ENCODE data around the gene TMEM62. TPM values are rescaled to one million over a fixed set of nuclear protein-coding genes. Genes with fewer than 3 reads are reported as not detected.

TMEM62 gene
- total RNA-seq, 2 donors from 2014 or later, result 11.3 TPM

- Histone ChIP-seq H3K27me3 (no peaks in the 10 kb centered on the region), H3K9me3 (no peaks in the 10 kb centered on the region), H3K36me3 (peaks cover 8% of the 10 kb centered on the region), H3K27ac (peak within 1 kb of the TSS; percentile 94 to 96), H3K4me3 (peak within 1 kb of the TSS; percentile 84 to 89), H3K4me1 (peaks cover 0 to 45% of the 10 kb centered on the region in 2 donors)
- peak; percentile 95 for DNase-seq (ENCODE audit: low spot score)
- peak; percentile 22 to 51 for TF ChIP-seq CTCF (IDR thresholded peaks at IDR 0.05)
Measured at GRCh38 chr15:43185157-43186002, 52.0 kb downstream of the TMEM62 start, which contains the start of gene CCNDBP1. CCNDBP1 (plus strand) TSS chr15:43185403; CDS start chr15:43185499, 96 bp downstream.

DNA sequence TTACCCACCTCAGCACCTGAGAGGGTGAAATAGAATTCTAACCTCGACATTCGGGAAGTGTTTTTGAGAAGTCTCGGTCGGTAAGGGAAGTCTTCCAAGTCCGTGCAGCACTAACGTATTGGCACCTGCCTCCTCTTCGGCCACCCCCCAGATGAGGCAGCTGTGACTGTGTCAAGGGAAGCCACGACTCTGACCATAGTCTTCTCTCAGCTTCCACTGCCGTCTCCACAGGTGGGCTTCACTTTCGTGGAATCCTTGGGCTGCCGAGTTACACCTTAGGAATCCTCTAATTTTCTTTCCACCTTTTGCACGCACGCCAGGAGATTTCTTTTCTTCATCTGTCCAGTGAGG is 52.6 kb downstream of the TMEM62 start:
- peaks cover 14% of the 10 kb centered on the region for H3K36me3 ChIP-seq
- no peak for DNase-seq (ENCODE audit: low spot score)
- no peaks in the 10 kb centered on the region for H3K27me3 ChIP-seq
- TF ChIP-seq CTCF (IDR thresholded peaks at IDR 0.05), result peak in 1 of 2 donors; percentile 2
- H3K4me1 ChIP-seq, result peaks cover 0 to 50% of the 10 kb centered on the region in 2 donors
- no peaks in the 10 kb centered on the region for H3K9me3 ChIP-seq
- peak overlapping the region; percentile 84 to 89 for H3K4me3 ChIP-seq
- peak overlapping the region; percentile 94 to 96 for H3K27ac ChIP-seq

- no peaks in the 10 kb centered on the region for H3K9me3 ChIP-seq
- peaks cover 0 to 50% of the 10 kb centered on the region in 2 donors for H3K4me1 ChIP-seq
- no peak overlapping the region for H3K4me3 ChIP-seq
- H3K27ac ChIP-seq, result no peak overlapping the region
- H3K27me3 ChIP-seq, result no peaks in the 10 kb centered on the region
- TF ChIP-seq CTCF (IDR thresholded peaks at IDR 0.05), result peak; percentile 38 to 73
- peaks cover 26% of the 10 kb centered on the region for H3K36me3 ChIP-seq
- no peak for DNase-seq (ENCODE audit: low spot score)
Measured at GRCh38 chr15:43187544-43188155, 54.3 kb downstream of the TMEM62 start.

DNA sequence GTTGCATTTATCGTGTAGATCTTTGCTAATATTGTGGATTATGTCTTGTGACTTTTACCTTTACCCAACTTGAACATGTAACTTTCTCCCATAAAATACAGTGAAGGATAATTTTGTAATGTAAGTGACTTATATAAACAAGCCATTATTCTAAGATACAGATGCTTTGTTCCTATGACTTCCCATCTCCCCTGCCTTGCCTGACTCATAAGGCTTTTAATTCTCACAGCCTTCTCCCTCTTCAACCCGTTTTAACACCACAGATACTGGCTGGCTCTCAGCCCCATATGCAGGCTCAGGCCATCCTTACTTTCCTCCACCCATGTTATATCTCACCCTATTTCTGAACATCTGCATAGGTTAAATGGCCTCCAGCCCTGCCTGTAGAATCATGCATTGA is 55.9 kb downstream of the TMEM62 start:
- no peaks in the 10 kb centered on the region for H3K9me3 ChIP-seq
- no peak for TF ChIP-seq CTCF (IDR thresholded peaks at IDR 0.05)
- peaks cover 0 to 50% of the 10 kb centered on the region in 2 donors for H3K4me1 ChIP-seq
- peaks cover 33% of the 10 kb centered on the region for H3K36me3 ChIP-seq
- H3K27ac ChIP-seq, result peak overlapping the region in 1 of 2 donors; percentile 73
- DNase-seq (ENCODE audit: low spot score), result no peak
- no peaks in the 10 kb centered on the region for H3K27me3 ChIP-seq
- no peak overlapping the region for H3K4me3 ChIP-seq

DNA sequence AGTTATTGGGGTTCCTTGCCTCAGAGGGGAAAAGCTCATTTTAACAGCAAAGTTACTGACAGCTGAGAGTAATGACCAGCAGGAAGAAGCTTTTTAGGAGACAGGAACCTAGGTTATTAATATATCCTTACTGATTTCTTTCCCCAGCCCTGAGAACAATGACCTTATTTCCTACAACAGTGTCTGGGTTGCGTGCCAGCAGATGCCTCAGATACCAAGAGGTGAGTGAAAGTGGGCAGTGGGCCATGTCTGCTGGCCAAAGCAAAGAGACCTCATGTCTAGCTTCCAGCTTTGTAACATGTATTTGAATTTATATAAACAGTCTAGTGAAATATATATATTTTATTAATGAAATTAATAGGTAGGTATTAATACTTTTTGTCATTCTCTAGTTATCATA is 56.8 kb downstream of the TMEM62 start:
- Histone ChIP-seq H3K9me3 (no peaks in the 10 kb centered on the region), H3K36me3 (peaks cover 33% of the 10 kb centered on the region), H3K27me3 (no peaks in the 10 kb centered on the region), H3K4me3 (no peak overlapping the region), H3K27ac (peak overlapping the region; percentile 54 to 73), H3K4me1 (peaks cover 0 to 50% of the 10 kb centered on the region in 2 donors)
- TF ChIP-seq CTCF (IDR thresholded peaks at IDR 0.05), result no peak
- DNase-seq (ENCODE audit: low spot score), result no peak

All from right atrium auricular region (tissue), 2 donors.